ENCODE results near the gene NEDD8.

Gene NEDD8

GRCh38 chr14:24232121-24232644 is at the start of gene NEDD8:
NEDD8 (minus strand) TSS chr14:24232367; CDS start chr14:24232267, 100 bp downstream.
- peak; percentile 76 for DNase-seq

GRCh38 chr14:24281636-24282035 is 49.5 kb upstream of the NEDD8 start:
- DNase-seq = no peak

- DNase-seq = no peak
These were observed 48.8 kb upstream of the NEDD8 start for GRCh38 chr14:24280797-24281460.

DNA sequence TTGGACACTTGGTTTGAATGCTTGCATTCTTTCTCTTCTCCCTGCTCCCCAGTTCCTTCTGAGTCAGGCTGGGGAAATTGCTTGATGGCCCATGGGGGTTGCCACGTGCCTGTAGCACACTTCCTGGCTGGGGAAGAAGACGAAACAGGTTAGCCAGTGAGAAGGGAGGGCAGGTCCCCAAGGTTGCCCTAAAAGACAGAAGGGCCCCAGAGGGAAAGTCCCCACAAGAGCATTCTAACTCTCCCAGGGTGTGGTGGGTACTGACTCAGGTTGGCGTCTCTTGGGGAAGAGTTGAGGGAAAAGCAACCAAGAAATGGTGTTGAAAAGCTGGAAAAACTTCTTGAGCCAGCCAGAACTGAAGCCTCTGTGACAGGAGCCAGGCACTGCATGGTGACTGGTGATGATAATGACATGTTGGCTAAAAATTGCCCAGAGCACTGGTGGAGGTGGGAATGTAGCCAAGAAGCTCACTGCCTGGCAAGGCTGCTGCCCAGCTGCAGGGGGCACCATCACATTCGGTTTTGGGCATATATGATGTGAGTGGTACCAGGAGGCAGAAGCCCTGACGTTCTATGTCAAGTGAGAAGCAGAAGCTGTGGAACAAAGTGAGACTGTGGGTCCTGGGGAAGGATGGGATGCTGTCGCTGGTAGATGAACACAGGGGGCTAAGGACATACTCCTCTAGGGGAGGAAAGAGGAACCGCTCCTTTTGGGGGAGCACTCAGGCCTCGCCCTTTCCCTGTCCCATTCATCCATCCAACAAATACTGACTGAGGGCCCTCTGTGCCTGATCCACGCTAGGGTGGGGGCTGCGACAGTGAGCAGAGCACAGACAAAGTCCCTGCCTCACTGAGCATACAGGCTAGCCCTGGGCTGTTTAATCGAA is 47.4 kb upstream of the NEDD8 start:
- no peak for DNase-seq

- DNase-seq = no peak
These were observed 46.3 kb upstream of the NEDD8 start for GRCh38 chr14:24278424-24278823.

GRCh38 chr14:24277606-24278321 is 45.6 kb upstream of the NEDD8 start:
- no peak for DNase-seq

GRCh38 chr14:24277071-24277470 is 44.9 kb upstream of the NEDD8 start:
- no peak for DNase-seq

DNA sequence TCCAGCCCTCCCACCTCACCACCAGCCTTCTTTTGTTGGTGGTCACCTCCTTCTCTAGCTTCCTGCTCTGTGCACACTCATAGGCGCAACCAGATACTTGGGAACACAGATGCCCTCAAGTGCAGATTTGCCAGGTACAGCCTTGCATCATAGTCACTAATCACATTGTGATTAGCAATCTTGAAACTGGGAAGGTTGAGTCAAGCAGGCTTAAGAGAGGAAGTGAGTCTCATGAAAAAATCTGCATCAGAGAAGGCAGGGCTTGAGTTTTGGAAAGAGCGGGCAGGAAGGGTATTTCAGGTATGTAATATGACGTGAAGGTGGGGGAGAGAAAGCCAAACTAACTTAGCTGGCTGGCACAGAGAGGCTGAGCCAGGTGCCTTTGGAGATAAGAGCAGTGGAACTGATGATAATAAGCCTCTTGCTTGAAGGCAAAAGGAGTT is 42.0 kb upstream of the NEDD8 start:
- DNase-seq = no peak

DNA sequence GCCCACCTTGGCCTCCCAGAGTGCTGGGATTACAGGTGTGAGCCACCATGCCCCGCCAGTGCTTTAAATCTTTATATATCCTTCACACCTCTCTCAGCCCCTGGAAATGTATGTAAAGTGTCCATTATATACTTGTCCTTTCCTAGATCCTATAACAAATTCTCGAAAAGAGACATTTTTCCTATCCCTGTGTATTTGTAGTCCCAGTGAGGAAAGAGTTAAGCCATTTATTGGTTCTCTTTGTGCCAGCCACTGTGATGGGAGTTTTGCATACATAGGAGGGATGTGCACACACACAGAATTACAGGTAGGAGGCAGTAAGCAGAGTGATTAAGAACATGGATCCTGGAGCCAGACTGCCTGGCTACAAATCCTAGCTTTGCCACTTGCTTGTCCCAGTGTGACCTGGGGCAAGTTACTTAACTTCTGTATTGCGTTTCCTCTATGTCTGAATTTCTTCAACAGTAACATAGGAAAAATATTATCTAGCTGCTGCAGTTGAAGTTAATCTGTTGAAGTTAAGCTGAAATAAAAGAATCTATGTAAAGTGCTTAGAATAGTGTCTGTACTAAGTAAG is 41.3 kb upstream of the NEDD8 start:
- DNase-seq = no peak

GRCh38 chr14:24272467-24272866 is 40.3 kb upstream of the NEDD8 start:
- no peak for DNase-seq

GRCh38 chr14:24271834-24272263 is 39.7 kb upstream of the NEDD8 start:
- no peak for DNase-seq

DNA sequence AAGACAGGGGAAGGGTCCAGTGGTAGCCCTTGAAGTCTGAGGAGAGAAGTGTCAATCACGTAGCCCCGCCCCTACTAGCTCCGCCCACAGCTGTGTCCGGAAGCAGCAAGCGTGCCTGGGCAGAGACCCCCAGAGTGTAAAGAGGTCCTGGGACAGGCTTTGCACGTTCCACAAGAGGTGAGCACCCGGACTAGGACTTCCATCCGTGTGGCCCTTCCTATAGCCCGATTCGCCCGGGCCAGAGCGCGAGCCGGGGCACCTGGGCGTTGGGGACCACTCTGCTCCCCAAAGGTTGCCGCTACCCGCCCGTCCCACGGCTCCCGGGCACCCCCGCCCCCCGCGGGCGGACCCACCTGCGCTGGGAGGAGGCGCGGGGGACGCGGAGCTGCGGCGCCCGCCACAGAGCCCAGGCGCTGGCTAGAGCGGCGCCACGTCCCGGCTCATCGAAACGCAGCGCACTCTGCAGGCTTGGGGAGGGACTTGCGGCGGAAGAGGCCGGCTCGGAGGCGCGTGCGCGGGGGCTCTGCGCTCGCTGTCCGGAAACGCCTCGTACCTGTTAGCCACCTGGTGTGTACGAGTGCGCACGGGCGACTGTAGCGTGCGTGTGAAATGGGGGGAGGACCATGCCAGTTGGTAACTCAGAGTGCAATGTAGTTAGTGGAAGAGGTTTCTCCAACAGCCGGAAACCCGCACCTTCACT is 39.1 kb upstream of the NEDD8 start, which contains the start of gene RABGGTA:
TSS of gene RABGGTA (minus strand) at position 464 of the 700 bp plus-strand sequence. CDS start 482 bp downstream, outside the sequence.
- DNase-seq = peak; percentile 74

DNA sequence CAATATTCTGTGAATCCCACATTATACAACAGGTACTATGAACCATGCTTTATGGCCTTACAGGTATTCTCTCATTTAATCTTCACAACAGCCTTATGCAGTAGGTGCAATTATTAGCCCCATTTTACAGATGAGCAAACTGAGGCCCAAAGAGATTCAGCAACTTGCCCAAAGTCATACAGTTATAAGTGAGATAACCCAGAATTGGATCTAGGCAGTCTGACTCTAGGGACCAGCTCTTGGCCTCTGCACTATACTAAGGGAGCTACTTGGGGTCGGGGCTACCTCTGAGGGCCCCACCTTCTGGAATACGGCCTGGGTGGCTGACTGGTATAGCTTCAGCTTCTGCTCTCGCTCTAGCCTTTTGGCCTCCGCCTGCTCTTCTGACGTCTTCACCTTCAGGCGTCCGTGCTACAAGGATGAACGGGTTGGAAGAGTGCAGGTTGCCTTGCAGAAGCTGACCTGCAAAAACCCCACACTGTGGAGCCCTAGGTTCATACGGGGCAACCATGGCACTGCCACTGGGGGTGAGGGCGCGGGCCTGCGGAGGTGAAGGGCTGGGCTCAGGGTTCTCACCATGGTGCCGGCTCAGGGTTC is 38.5 kb upstream of the NEDD8 start:
- no peak for DNase-seq

GRCh38 chr14:24269910-24270536 is 37.9 kb upstream of the NEDD8 start:
- no peak for DNase-seq

- DNase-seq = no peak
These were observed 37.2 kb upstream of the NEDD8 start for GRCh38 chr14:24269368-24269767.

DNA sequence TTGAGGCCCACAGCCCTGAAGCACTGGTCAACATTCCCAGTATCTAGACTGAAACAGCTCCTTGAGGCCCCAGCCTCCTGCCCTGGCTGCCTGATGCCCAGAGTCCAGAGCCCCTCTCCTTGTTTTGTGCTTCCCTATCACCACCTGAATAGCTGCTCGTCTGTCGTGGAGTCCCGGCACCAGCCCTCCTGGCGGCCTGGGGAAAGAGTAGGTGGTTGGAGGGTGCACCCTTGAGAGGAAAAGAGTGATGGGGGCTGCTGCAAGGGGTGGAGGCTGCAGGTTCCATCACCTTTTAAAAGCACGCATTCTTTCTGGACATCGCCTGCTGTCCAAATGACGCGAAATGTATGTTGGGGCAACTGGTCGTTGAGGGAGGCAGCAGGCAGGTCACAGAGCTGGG is 36.1 kb upstream of the NEDD8 start:
- no peak for DNase-seq

DNA sequence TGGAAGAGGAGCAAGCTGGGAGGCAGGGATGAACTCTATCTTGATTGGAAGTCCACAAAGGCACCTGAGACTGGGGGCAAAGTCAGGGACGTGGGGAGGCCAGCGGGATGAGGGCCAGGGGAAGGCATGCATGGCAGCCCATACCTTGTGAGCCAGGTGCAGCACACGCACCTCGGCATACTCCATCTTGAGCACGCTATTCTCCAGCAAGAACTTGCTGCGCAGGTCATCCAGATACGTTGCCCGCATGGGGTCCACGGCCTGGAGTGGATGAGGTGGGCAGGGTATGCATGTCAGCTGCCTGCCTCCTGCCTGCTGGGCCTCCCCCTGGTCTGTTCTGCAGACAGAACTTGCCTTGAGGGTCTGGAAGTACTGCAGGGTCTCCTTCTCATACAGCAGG is 35.3 kb upstream of the NEDD8 start:
- no peak for DNase-seq

GRCh38 chr14:24266344-24267244 is 34.4 kb upstream of the NEDD8 start:
- DNase-seq = no peak

DNA sequence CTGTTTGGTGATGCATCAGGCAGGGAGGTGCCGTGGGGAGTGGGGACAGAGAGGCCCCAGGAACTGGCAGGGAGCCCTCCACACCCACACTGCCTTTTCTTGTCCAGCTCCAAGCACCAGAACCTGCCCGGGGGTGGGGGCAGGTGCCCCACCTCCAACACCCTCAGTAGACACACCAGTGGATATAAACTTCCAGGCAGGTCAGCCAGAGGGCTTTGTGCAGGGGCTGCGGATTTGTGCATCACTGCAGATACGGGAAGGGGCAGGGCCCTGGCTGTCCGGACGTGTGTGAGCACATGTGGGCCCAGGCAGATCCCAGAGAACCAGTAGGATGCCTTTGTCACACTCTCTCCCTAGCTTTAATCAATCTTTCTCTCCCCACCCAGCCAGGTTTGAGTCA is 32.1 kb upstream of the NEDD8 start:
- DNase-seq = no peak

DNA sequence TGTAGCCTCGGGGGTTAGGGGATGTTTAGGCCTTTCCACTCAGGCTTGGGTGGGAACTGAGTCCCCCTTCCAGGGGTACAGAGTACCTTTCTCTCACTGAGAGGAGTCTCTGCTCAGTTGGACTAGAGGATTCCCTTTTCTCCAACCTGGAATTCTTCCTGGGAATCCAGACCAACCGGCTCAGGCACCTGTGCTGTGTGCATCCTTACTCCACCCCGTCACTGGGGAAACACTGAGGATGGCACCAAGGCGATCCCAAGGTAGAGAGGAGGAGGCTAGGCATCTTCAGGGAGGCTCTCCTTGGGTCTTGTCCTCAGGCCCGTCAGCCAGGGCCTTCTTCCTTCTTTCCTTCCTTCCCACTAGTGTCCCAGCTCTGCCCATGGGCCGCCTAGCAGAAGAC is 31.7 kb upstream of the NEDD8 start:
- DNase-seq = no peak

Measured in amniotic stem cell (primary cell).